DLD1 (cell line): Measurements from ENCODE around the gene PLEKHM3.
"Not testable (repeated sequence)": the region's sequence is repeated elsewhere in the genome, so short reads cannot be mapped to it uniquely, and the experiment has no call there.

ENCODE experiments used
- in situ Hi-C: cut with HindIII; loops from 2 replicates; pipeline ENCODE4 v1.10.0; 2017; ENCODE audit warnings: low sequenced_read_pairs

The PLEKHM3 gene

GRCh38 chr2:207929923-207930322 lies 95.4 kb downstream of the PLEKHM3 start:
- in situ Hi-C loops: no loop called here

GRCh38 chr2:207928079-207928478 lies 97.2 kb downstream of the PLEKHM3 start:
- in situ Hi-C loops: no loop called here

GRCh38 chr2:207926989-207927300 lies 98.4 kb downstream of the PLEKHM3 start:
- in situ Hi-C loops: no loop called here

GRCh38 chr2:207926133-207926988 lies 99.0 kb downstream of the PLEKHM3 start:
- in situ Hi-C loops: no loop called here

- in situ Hi-C loops: no loop called here
Measured at GRCh38 chr2:207925601-207926000, 99.7 kb downstream of the PLEKHM3 start.

- in situ Hi-C loops: no loop called here
Measured at GRCh38 chr2:207921606-207922005, 103.7 kb downstream of the PLEKHM3 start.

- in situ Hi-C loops: no loop called here
Measured at GRCh38 chr2:207920721-207921120, 104.6 kb downstream of the PLEKHM3 start.

- in situ Hi-C loops: no loop called here
Measured at GRCh38 chr2:207920321-207920720, 105.0 kb downstream of the PLEKHM3 start.

- in situ Hi-C loops: loop anchor here (5.0 kb wide), 1 partner anchor 72 kb away; no protein-coding TSS in a partner anchor
Measured at GRCh38 chr2:207919164-207919919, 106.0 kb downstream of the PLEKHM3 start.

GRCh38 chr2:207914716-207915115 lies 110.6 kb downstream of the PLEKHM3 start:
- in situ Hi-C loops: loop anchor here (5.0 kb wide), 1 partner anchor 67 kb away; no protein-coding TSS in a partner anchor

- in situ Hi-C loops: no loop called here
Measured at GRCh38 chr2:207913772-207914358, 111.5 kb downstream of the PLEKHM3 start.

- in situ Hi-C loops: no loop called here
Measured at GRCh38 chr2:207911856-207912255, 113.5 kb downstream of the PLEKHM3 start.

GRCh38 chr2:207911215-207911614 lies 114.1 kb downstream of the PLEKHM3 start:
- in situ Hi-C loops: no loop called here

- in situ Hi-C loops: not testable (repeated sequence)
Measured at GRCh38 chr2:207906495-207906894, 118.8 kb downstream of the PLEKHM3 start.

GRCh38 chr2:207905546-207905945 lies 119.8 kb downstream of the PLEKHM3 start:
- in situ Hi-C loops: no loop called here

- in situ Hi-C loops: no loop called here
Measured at GRCh38 chr2:207903236-207903635, 122.1 kb downstream of the PLEKHM3 start.

GRCh38 chr2:207902821-207903220 lies 122.5 kb downstream of the PLEKHM3 start:
- in situ Hi-C loops: no loop called here

- in situ Hi-C loops: no loop called here
Measured at GRCh38 chr2:207901829-207902228, 123.5 kb downstream of the PLEKHM3 start.

GRCh38 chr2:207901401-207901800 lies 123.9 kb downstream of the PLEKHM3 start:
- in situ Hi-C loops: no loop called here

- in situ Hi-C loops: no loop called here
Measured at GRCh38 chr2:207898354-207898695, 127.0 kb downstream of the PLEKHM3 start.

GRCh38 chr2:207897541-207898353 lies 127.6 kb downstream of the PLEKHM3 start:
- in situ Hi-C loops: no loop called here
